Calu3 (cell line): ENCODE measurements around the gene PCDHGA6. TPM values are rescaled to one million over a fixed set of nuclear protein-coding genes. Genes with fewer than 3 reads are reported as not detected.
A peak's percentile ranks its signal among the peaks of the same experiment; 100 is the strongest.
"Not testable (repeated sequence)": the region's sequence is repeated elsewhere in the genome, so short reads cannot be mapped to it uniquely, and the experiment has no call there.

Experiments
- BruUV-seq: library from RNA; stranded (reverse); fragments of 400-500 nt; replicated peaks from 2 replicates; lab custom pipeline; 2021; lab: Mats Ljungman, UMichigan
- CTCF ChIA-PET: fragments of 300-600 bp; sonication (Branson Sonifier 250); formaldehyde crosslinking; loops from one replicate; lab custom pipeline; 2022; ENCODE audit warnings: antibody characterized with exemption; lab: Charles Lee
- DNase-seq: peaks from one replicate; pipeline ENCODE4 v3.0.0; 2022
- H3K27ac Mint-ChIP-seq: one replicate; pipeline ENCODE4 v1.8.0; 2022; ENCODE audit warnings: mixed read lengths; ENCODE audit not compliant: unreplicated experiment
- H3K27me3 Mint-ChIP-seq: one replicate; pipeline ENCODE4 v1.8.0; 2022; ENCODE audit warnings: mixed read lengths; ENCODE audit not compliant: unreplicated experiment
- H3K36me3 Mint-ChIP-seq: one replicate; pipeline ENCODE4 v1.8.0; 2022; ENCODE audit warnings: mild to moderate bottlenecking, moderate library complexity, mixed read lengths; ENCODE audit not compliant: insufficient read depth, unreplicated experiment
- H3K4me1 Mint-ChIP-seq: one replicate; pipeline ENCODE4 v1.8.0; 2022; ENCODE audit warnings: mild to moderate bottlenecking, low read depth, mixed read lengths; ENCODE audit not compliant: unreplicated experiment
- H3K4me3 Mint-ChIP-seq: one replicate; pipeline ENCODE4 v1.8.0; 2022; ENCODE audit warnings: mild to moderate bottlenecking, low read depth, moderate library complexity, mixed read lengths; ENCODE audit not compliant: unreplicated experiment
- H3K9me3 Mint-ChIP-seq: one replicate; pipeline ENCODE4 v1.8.0; 2022; ENCODE audit warnings: low read depth, mixed read lengths; ENCODE audit not compliant: unreplicated experiment
- CTCF ChIP-seq: fragments of 200-600 bp; IDR thresholded peaks from one replicate; pipeline ENCODE4 v1.8.0; 2022; ENCODE audit warnings: antibody characterized with exemption; ENCODE audit not compliant: unreplicated experiment
- intact Hi-C: fragments of 100-400 bp; cut with micrococcal nuclease; formaldehyde crosslinking; loops from one replicate; pipeline ENCODE4 v1.10.0; 2022; ENCODE audit not compliant: unreplicated experiment
- total RNA-seq: library from RNA; stranded (reverse); gene quantifications from 2 replicates; pipeline ENCODE4 v1.2.3, GENCODE V29; 2022

PCDHGA6 gene
- total RNA-seq, 1 experiment from 2014 or later, result 0.80 TPM

DNA sequence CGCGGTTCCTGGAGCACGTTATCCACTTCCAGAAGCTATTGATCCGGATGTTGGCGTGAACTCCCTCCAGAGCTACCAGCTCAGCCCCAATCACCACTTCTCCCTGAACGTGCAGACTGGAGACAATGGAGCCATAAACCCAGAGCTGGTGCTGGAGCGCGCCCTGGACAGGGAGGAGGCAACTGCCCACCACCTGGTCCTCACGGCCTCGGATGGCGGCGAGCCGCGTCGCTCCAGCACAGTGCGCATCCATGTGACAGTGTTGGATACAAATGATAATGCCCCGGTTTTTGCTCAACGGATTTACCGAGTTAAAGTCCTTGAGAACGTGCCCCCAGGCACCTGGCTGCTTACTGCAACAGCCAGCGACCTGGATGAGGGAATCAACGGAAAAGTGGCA lies 29.7 kb downstream of the PCDHGA6 start:
- intact Hi-C loops, result loop anchor here (2.0 to 5.0 kb wide), 2 partner anchors 74 to 181 kb away; partner anchors contain the start of genes PCDHB14 and PCDHGC3
- Mint-ChIP-seq H3K4me3 (peak overlapping the region; percentile 95), H3K36me3 (peaks cover 38% of the 10 kb centered on the region), H3K9me3 (peaks cover 11% of the 10 kb centered on the region), H3K4me1 (peaks cover 22% of the 10 kb centered on the region), H3K27ac (no peak overlapping the region), H3K27me3 (no peaks in the 10 kb centered on the region)
- CTCF ChIA-PET, result interaction anchor here (1.0 to 1.9 kb wide), 9 partner anchors 72 to 617 kb away, joined by 3 to 22 read pairs (median 5); partner anchors contain the start of genes PCDHA1 and PCDHGC3
- no peak for DNase-seq
- BruUV-seq, result no TSS peak
- TF ChIP-seq CTCF, result no peak

- peaks cover 34% of the 10 kb centered on the region for H3K36me3 Mint-ChIP-seq
- CTCF ChIA-PET, result interaction anchor here (0.8 to 2.9 kb wide), 10 partner anchors 10 to 211 kb away, joined by 3 to 20 read pairs (median 7); partner anchors contain the start of genes DIAPH1, PCDHB14, PCDHGB7 and PCDHGC3
- H3K4me3 Mint-ChIP-seq, result peak within 1 kb of the TSS; percentile 75
- H3K9me3 Mint-ChIP-seq, result peaks cover 14% of the 10 kb centered on the region
- H3K4me1 Mint-ChIP-seq, result peaks cover 38% of the 10 kb centered on the region
- DNase-seq, result peak; percentile 79
- BruUV-seq, intact Hi-C loops, H3K27me3 Mint-ChIP-seq: not testable (repeated sequence)
- peak within 1 kb of the TSS; percentile 57 for H3K27ac Mint-ChIP-seq
- TF ChIP-seq CTCF, result peak; percentile 71
Measured at GRCh38 chr5:141407790-141408505, 34.3 kb downstream of the PCDHGA6 start, which contains the start of gene PCDHGB6. Gene PCDHGB6 (plus strand): TSS chr5:141408021. CDS start chr5:141408203, 182 bp downstream.

- Mint-ChIP-seq H3K27ac (no peak overlapping the region), H3K4me1 (peaks cover 37% of the 10 kb centered on the region), H3K27me3 (no peaks in the 10 kb centered on the region), H3K36me3 (peaks cover 28% of the 10 kb centered on the region), H3K4me3 (peak overlapping the region; percentile 6), H3K9me3 (peaks cover 22% of the 10 kb centered on the region)
- intact Hi-C loops, result no loop called here
- CTCF ChIA-PET, result no interaction called here
- DNase-seq, result no peak
- TF ChIP-seq CTCF, result no peak
- BruUV-seq, result no TSS peak
Measured at GRCh38 chr5:141409598-141410306, 36.1 kb downstream of the PCDHGA6 start.

DNA sequence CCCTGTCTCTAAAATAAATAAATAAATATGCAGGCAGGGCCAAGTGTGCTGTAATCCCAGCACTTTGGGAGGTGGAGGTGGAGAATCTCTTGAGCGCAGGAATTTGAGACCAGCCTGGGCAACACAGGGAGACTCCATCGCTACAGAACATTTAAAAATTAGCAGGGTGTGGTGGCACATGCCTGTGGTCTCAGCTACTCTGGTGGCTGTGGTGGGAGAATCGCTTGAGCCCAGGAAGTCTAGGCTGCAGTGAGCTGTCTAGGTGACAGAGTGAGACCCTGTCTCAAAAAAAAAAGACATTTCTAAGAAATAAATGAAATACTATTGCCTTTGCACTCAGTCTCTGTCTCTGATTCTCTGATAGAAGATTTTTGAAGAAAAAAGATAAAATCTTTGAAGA lies 37.9 kb downstream of the PCDHGA6 start:
- no peak overlapping the region for H3K27ac Mint-ChIP-seq
- H3K27me3 Mint-ChIP-seq, result no peaks in the 10 kb centered on the region
- DNase-seq, result no peak
- peaks cover 16% of the 10 kb centered on the region for H3K9me3 Mint-ChIP-seq
- CTCF ChIA-PET, result no interaction called here
- H3K4me3 Mint-ChIP-seq, result no peak overlapping the region
- no TSS peak for BruUV-seq
- intact Hi-C loops, result no loop called here
- peaks cover 27% of the 10 kb centered on the region for H3K36me3 Mint-ChIP-seq
- no peak for TF ChIP-seq CTCF
- peaks cover 21% of the 10 kb centered on the region for H3K4me1 Mint-ChIP-seq
